Keratinocyte (primary cell): Measurements from ENCODE around the gene HLA-DQB1. TPM values are rescaled to one million over a fixed set of nuclear protein-coding genes. Genes with fewer than 3 reads are reported as not detected.

Experiments used
- DNase-seq: peaks from one replicate; pipeline ENCODE4 v3.0.0-alpha.2; 2011; ENCODE audit warnings: low read depth, missing footprints, low spot score
- FAIRE-seq: peaks from 2 replicates; lab custom pipeline; 2011; peaks lifted over from hg19 to GRCh38; lab: Jason Lieb, UNC
- H2AFZ ChIP-seq: 2 replicates; pipeline ENCODE4 v1.6.0; 2012; ENCODE audit warnings: low read length, control low read depth, inconsistent platforms; ENCODE audit not compliant: control insufficient read depth
- H3K27ac ChIP-seq: 2 replicates; pipeline ENCODE4 v1.5.1; 2011; ENCODE audit warnings: low read length; ENCODE audit not compliant: control insufficient read depth, insufficient read depth
- H3K27me3 ChIP-seq: 3 replicates; pipeline ENCODE4 v1.6.0; 2011; ENCODE audit warnings: low read length; ENCODE audit not compliant: control insufficient read depth, insufficient read depth; ENCODE audit errors: extremely low read depth
- H3K36me3 ChIP-seq, 2 experiments: 2 replicates in 1 of 2; 3 replicates in 1 of 2; pipeline ENCODE4 v1.5.1; 2011; ENCODE audit warnings: low read length in 2 of 2, mild to moderate bottlenecking in 1 of 2; ENCODE audit not compliant: control insufficient read depth in 2 of 2, insufficient read depth in 2 of 2; ENCODE audit errors: extremely low read depth in 1 of 2
- H3K4me1 ChIP-seq: 3 replicates; pipeline ENCODE4 v1.5.1; 2011; ENCODE audit warnings: low read length; ENCODE audit not compliant: control insufficient read depth, insufficient read depth; ENCODE audit errors: extremely low read depth
- H3K4me2 ChIP-seq: 3 replicates; pipeline ENCODE4 v1.6.0; 2011; ENCODE audit warnings: low read depth, low read length; ENCODE audit not compliant: control insufficient read depth, insufficient read depth; ENCODE audit errors: extremely low read depth
- H3K4me3 ChIP-seq, 3 experiments: fragments of 200-600 bp in 1 of 3; sonication (generic) in 1 of 3; 2 replicates in 2 of 3; 3 replicates in 1 of 3; pipeline ENCODE4 v1.5.1; 2011 to 2016; ENCODE audit warnings: low read length in 3 of 3, mild to moderate bottlenecking in 3 of 3, control low read depth in 2 of 3, inconsistent platforms in 1 of 3, low read depth in 1 of 3, mixed read lengths in 1 of 3, mixed run types in 1 of 3, moderate library complexity in 1 of 3; ENCODE audit not compliant: control insufficient read depth in 2 of 3, insufficient read depth in 2 of 3; ENCODE audit errors: extremely low read depth in 1 of 3
- H3K79me2 ChIP-seq: 2 replicates; pipeline ENCODE4 v1.6.0; 2012; ENCODE audit warnings: low read length; ENCODE audit not compliant: control insufficient read depth, insufficient read depth
- H3K9ac ChIP-seq: 3 replicates; pipeline ENCODE4 v1.6.0; 2011; ENCODE audit warnings: low read length; ENCODE audit not compliant: control insufficient read depth, insufficient read depth; ENCODE audit errors: extremely low read depth
- H3K9me1 ChIP-seq: 3 replicates; pipeline ENCODE4 v1.6.0; 2011; ENCODE audit warnings: low read length; ENCODE audit not compliant: control insufficient read depth, insufficient read depth; ENCODE audit errors: extremely low read depth
- H3K9me3 ChIP-seq: 2 replicates; pipeline ENCODE4 v1.5.1; 2012; ENCODE audit warnings: low read depth, low read length; ENCODE audit not compliant: control insufficient read depth
- H4K20me1 ChIP-seq: 3 replicates; pipeline ENCODE4 v1.6.0; 2011; ENCODE audit warnings: low read length; ENCODE audit not compliant: control insufficient read depth, insufficient read depth; ENCODE audit errors: extremely low read depth
- EZH2 ChIP-seq: IDR thresholded peaks from one replicate; pipeline ENCODE4 v1.6.1; 2012; ENCODE audit warnings: inconsistent platforms, mild to moderate bottlenecking, low read length, moderate library complexity
- dilution Hi-C: fragments of 300-500 bp; cut with MboI; formaldehyde crosslinking; loops from one replicate; pipeline ENCODE4 v1.7.0; 2020; ENCODE audit warnings: low sequenced_read_pairs; ENCODE audit not compliant: extremely low pct_ligation_motif_present
- polyA plus RNA-seq, 5 experiments: library from polyadenylated mRNA; depleted of rRNA in 3 of 5; stranded (reverse) in 3 of 5; stranded (forward) in 1 of 5; unstranded in 1 of 5; fragments of >200 nt; gene quantifications; 1 replicate in 1 of 5; 2 replicates in 3 of 5; 3 replicates in 1 of 5; pipeline versions ENCODE4 v1.2.1 to v1.2.3, GENCODE V29; 2011 to 2012; ENCODE audit warnings: missing spikeins in 2 of 5, low read depth in 1 of 5, low replicate concordance in 1 of 5
- TF ChIP-seq, protein P1 (sequence below), 3 experiments: IDR thresholded peaks in 1 of 3; conservative IDR thresholded peaks in 1 of 3; optimal IDR thresholded peaks in 1 of 3; 2 replicates in 2 of 3; 3 replicates in 1 of 3; pipeline versions ENCODE3 to v1.5.1; 2011; ENCODE audit warnings: low read length in 3 of 3, mild to moderate bottlenecking in 3 of 3, moderate library complexity in 2 of 3, control low read depth in 1 of 3, inconsistent platforms in 1 of 3; ENCODE audit not compliant: insufficient read depth in 2 of 3; ENCODE audit errors: extremely low read depth in 1 of 3

Gene HLA-DQB1
- polyA plus RNA-seq, 1 donor (not counting 4 experiments of a cell fraction or from before 2014, with no cell fraction given), result 40.5 TPM

DNA sequence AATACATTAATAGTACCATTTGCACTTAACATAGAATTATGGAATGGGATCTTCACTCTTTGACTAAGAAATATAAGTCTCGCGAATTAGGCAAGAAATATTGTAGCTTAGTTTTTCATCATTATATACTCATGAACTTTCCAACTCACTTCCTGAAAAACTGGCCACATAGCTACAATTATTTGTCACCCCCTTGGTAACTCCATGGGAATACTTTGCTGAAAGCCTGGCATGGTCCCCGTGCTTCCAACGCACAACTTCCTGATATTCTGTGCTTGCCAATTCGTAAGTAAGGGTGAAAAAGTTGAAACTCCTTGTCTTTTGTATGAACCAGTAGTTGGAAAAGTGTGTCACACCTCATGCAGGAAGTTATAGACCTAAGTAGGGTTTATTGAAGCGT is 53.0 kb downstream of the HLA-DQB1 start:
- Histone ChIP-seq H3K9me1 (no peaks in the 10 kb centered on the region), H3K27ac (no peak overlapping the region), H2AFZ (no peak overlapping the region), H3K27me3 (no peaks in the 10 kb centered on the region), H3K79me2 (no peaks in the 10 kb centered on the region), H3K4me2 (no peak overlapping the region), H3K4me3 (no peak overlapping the region), H3K36me3 (no peaks in the 10 kb centered on the region), H3K9me3 (no peaks in the 10 kb centered on the region), H4K20me1 (no peaks in the 10 kb centered on the region), H3K4me1 (no peaks in the 10 kb centered on the region), H3K9ac (no peak overlapping the region)
- dilution Hi-C loops, result no loop called here
- no peak for TF ChIP-seq EZH2
- TF ChIP-seq, protein P1, sequence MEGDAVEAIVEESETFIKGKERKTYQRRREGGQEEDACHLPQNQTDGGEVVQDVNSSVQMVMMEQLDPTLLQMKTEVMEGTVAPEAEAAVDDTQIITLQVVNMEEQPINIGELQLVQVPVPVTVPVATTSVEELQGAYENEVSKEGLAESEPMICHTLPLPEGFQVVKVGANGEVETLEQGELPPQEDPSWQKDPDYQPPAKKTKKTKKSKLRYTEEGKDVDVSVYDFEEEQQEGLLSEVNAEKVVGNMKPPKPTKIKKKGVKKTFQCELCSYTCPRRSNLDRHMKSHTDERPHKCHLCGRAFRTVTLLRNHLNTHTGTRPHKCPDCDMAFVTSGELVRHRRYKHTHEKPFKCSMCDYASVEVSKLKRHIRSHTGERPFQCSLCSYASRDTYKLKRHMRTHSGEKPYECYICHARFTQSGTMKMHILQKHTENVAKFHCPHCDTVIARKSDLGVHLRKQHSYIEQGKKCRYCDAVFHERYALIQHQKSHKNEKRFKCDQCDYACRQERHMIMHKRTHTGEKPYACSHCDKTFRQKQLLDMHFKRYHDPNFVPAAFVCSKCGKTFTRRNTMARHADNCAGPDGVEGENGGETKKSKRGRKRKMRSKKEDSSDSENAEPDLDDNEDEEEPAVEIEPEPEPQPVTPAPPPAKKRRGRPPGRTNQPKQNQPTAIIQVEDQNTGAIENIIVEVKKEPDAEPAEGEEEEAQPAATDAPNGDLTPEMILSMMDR (optimal IDR thresholded peaks at IDR 0.05 in 1 of 3, IDR thresholded peaks at IDR 0.05 in 1 of 3, conservative IDR thresholded peaks at IDR 0.05 in 1 of 3; ENCODE audit: extremely low read depth in 1 of 3, insufficient read depth in 2 of 3, low read length in 3 of 3), result no peak
- no peak for FAIRE-seq
- no peak for DNase-seq

DNA sequence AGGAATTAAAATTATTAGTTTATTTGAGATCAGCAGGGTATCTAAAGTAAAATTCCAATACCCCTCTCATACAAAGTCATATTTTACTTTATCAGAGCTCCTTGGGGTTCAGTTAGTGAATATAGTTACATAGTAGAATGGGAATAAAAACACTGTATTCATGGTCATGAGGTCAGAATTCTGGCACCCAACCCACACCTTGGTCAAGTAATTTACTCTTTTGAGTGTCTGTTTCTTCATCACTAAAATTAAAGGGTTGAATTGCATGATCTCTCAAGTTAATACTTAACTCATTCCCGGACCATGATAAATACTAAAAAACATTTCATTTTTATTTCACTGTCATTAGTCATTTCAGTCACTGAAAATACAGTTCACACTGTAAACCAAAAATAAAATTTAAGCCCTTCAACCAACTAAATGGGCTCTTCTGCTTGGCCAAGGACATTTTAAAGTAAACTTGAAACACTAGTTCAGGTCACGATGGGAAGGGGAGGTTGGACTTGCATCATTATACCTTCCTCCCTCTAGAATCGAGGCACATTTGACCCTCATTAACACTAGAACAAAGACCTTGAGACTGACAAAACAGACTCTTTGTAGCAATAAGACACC is 55.7 kb downstream of the HLA-DQB1 start:
- H4K20me1 ChIP-seq, result no peaks in the 10 kb centered on the region
- TF ChIP-seq, protein P1 (optimal IDR thresholded peaks at IDR 0.05 in 1 of 3, IDR thresholded peaks at IDR 0.05 in 1 of 3, conservative IDR thresholded peaks at IDR 0.05 in 1 of 3; ENCODE audit: extremely low read depth in 1 of 3, insufficient read depth in 2 of 3, low read length in 3 of 3), result no peak
- no peak for TF ChIP-seq EZH2
- no peak overlapping the region for H2AFZ ChIP-seq
- no peak overlapping the region for H3K9ac ChIP-seq
- H3K9me3 ChIP-seq, result no peaks in the 10 kb centered on the region
- H3K79me2 ChIP-seq, result no peaks in the 10 kb centered on the region
- no peak overlapping the region for H3K27ac ChIP-seq
- DNase-seq (no peak), FAIRE-seq (no peak)
- H3K4me2 ChIP-seq, result no peak overlapping the region
- dilution Hi-C loops, result no loop called here
- H3K9me1 ChIP-seq, result no peaks in the 10 kb centered on the region
- H3K4me3 ChIP-seq, result no peak overlapping the region
- H3K4me1 ChIP-seq, result no peaks in the 10 kb centered on the region
- no peaks in the 10 kb centered on the region for H3K27me3 ChIP-seq
- no peaks in the 10 kb centered on the region for H3K36me3 ChIP-seq
